H9 (cell line): ENCODE results near the gene TMEM222. TPM values are rescaled to one million over a fixed set of nuclear protein-coding genes. Genes with fewer than 3 reads are reported as not detected.

Experiments used
- DNase-seq: peaks from one replicate; pipeline ENCODE4 v3.0.0-alpha.2; 2017
- H2AFZ ChIP-seq: one replicate; pipeline ENCODE4 v1.6.1; 2013; ENCODE audit warnings: mild to moderate bottlenecking, low read length, control low read depth, moderate library complexity
- H2AK5ac ChIP-seq: 2 replicates; pipeline ENCODE4 v1.6.1; 2013; ENCODE audit warnings: low read length, control low read depth, mixed read lengths; ENCODE audit not compliant: insufficient read length
- H2BK120ac ChIP-seq: one replicate; pipeline ENCODE4 v1.6.1; 2013; ENCODE audit warnings: low read depth, mild to moderate bottlenecking, low read length, control low read depth, inconsistent platforms; ENCODE audit not compliant: poor library complexity, severe bottlenecking
- H2BK12ac ChIP-seq: 2 replicates; pipeline ENCODE4 v1.6.1; 2013; ENCODE audit warnings: low read length, control low read depth, mixed read lengths, low read depth; ENCODE audit not compliant: insufficient read length
- H2BK15ac ChIP-seq: 2 replicates; pipeline ENCODE4 v1.6.1; 2013; ENCODE audit warnings: low read depth, low read length, control low read depth
- H2BK20ac ChIP-seq: one replicate; pipeline ENCODE4 v1.6.1; 2013; ENCODE audit warnings: low read depth, mild to moderate bottlenecking, low read length, control low read depth, inconsistent platforms; ENCODE audit not compliant: poor library complexity, severe bottlenecking
- H2BK5ac ChIP-seq: 2 replicates; pipeline ENCODE4 v1.6.1; 2013; ENCODE audit warnings: low read length, control low read depth, mixed read lengths; ENCODE audit not compliant: insufficient read length
- H3K14ac ChIP-seq: 2 replicates; pipeline ENCODE4 v1.6.1; 2013; ENCODE audit warnings: low read length, control low read depth; ENCODE audit not compliant: insufficient read depth
- H3K18ac ChIP-seq: 2 replicates; pipeline ENCODE4 v1.6.1; 2013; ENCODE audit warnings: low read depth, mild to moderate bottlenecking, mixed read lengths, low read length, control low read depth; ENCODE audit not compliant: insufficient read length
- H3K23ac ChIP-seq: 2 replicates; pipeline ENCODE4 v1.6.1; 2013; ENCODE audit warnings: low read length, control low read depth, mixed read lengths, low read depth; ENCODE audit not compliant: insufficient read length
- H3K23me2 ChIP-seq: 2 replicates; pipeline ENCODE4 v1.6.1; 2013; ENCODE audit warnings: low read depth, mild to moderate bottlenecking, mixed read lengths, low read length, control low read depth; ENCODE audit not compliant: insufficient read length, poor library complexity, severe bottlenecking
- H3K27ac ChIP-seq: 2 replicates; pipeline ENCODE4 v1.5.1; 2013; ENCODE audit warnings: low read length, control low read depth, mixed read lengths, low read depth; ENCODE audit not compliant: insufficient read length
- H3K27me3 ChIP-seq: 2 replicates; pipeline ENCODE4 v1.6.1; 2013; ENCODE audit warnings: low read length, control low read depth, inconsistent platforms; ENCODE audit not compliant: insufficient read depth
- H3K4ac ChIP-seq: 2 replicates; pipeline ENCODE4 v1.6.1; 2013; ENCODE audit warnings: low read depth, mild to moderate bottlenecking, control low read depth, inconsistent platforms, low read length, moderate library complexity
- H3K4me1 ChIP-seq: 2 replicates; pipeline ENCODE4 v1.6.1; 2013; ENCODE audit warnings: low read length, control low read depth, inconsistent platforms; ENCODE audit not compliant: insufficient read depth
- H3K4me2 ChIP-seq: 2 replicates; pipeline ENCODE4 v1.6.1; 2013; ENCODE audit warnings: low read length, control low read depth, mixed read lengths; ENCODE audit not compliant: insufficient read length, insufficient read depth
- H3K56ac ChIP-seq: 2 replicates; pipeline ENCODE4 v1.6.1; 2013; ENCODE audit warnings: low read depth, mild to moderate bottlenecking, mixed read lengths, low read length, control low read depth; ENCODE audit not compliant: insufficient read length
- H3K79me1 ChIP-seq: 2 replicates; pipeline ENCODE4 v1.6.1; 2013; ENCODE audit warnings: low read depth, mild to moderate bottlenecking, moderate library complexity, low read length, control low read depth, inconsistent platforms; ENCODE audit not compliant: insufficient read depth, poor library complexity, severe bottlenecking
- H3K79me2 ChIP-seq: 2 replicates; pipeline ENCODE4 v1.6.1; 2013; ENCODE audit warnings: low read length, control low read depth, inconsistent platforms; ENCODE audit not compliant: insufficient read depth
- H3K9ac ChIP-seq: 2 replicates; pipeline ENCODE4 v1.6.1; 2013; ENCODE audit warnings: low read length, control low read depth, mixed read lengths; ENCODE audit not compliant: insufficient read length; ENCODE audit errors: extremely low read depth
- H3K9me3 ChIP-seq: one replicate; pipeline ENCODE4 v1.6.1; 2013; ENCODE audit warnings: low read depth, low read length, inconsistent platforms; ENCODE audit not compliant: control insufficient read depth
- H3T11ph ChIP-seq: one replicate; pipeline ENCODE4 v1.6.1; 2013; ENCODE audit warnings: mild to moderate bottlenecking, low read length, control low read depth, inconsistent platforms
- H4K20me1 ChIP-seq: one replicate; pipeline ENCODE4 v1.6.1; 2013; ENCODE audit not compliant: control insufficient read depth, insufficient read length, insufficient read depth
- H4K5ac ChIP-seq: 2 replicates; pipeline ENCODE4 v1.6.1; 2013; ENCODE audit warnings: low read depth, mild to moderate bottlenecking, mixed read lengths, low read length, control low read depth; ENCODE audit not compliant: insufficient read length
- H4K8ac ChIP-seq: replicated peaks from 2 replicates; pipeline ENCODE4 v1.6.1; 2013; ENCODE audit warnings: low read length, control low read depth, mixed read lengths, low read depth; ENCODE audit not compliant: insufficient read length
- H4K91ac ChIP-seq: 2 replicates; pipeline ENCODE4 v1.6.1; 2013; ENCODE audit warnings: low read depth, mild to moderate bottlenecking, moderate library complexity, mixed read lengths, low read length, control low read depth; ENCODE audit not compliant: insufficient read length
- H3K27ac Mint-ChIP-seq, 3 experiments: 2 replicates in 2 of 3; 3 replicates in 1 of 3; pipeline ENCODE4 v1.8.0; 2020 to 2021; ENCODE audit warnings: mixed read lengths in 3 of 3, mild to moderate bottlenecking in 1 of 3, moderate library complexity in 1 of 3
- H3K27me3 Mint-ChIP-seq: 2 replicates; pipeline ENCODE4 v1.8.0; 2021; ENCODE audit warnings: low read depth, mild to moderate bottlenecking, moderate library complexity, mixed read lengths
- H3K36me3 Mint-ChIP-seq, 3 experiments: 2 replicates in 2 of 3; 3 replicates in 1 of 3; pipeline ENCODE4 v1.8.0; 2020 to 2021; ENCODE audit warnings: low read depth in 3 of 3, mixed read lengths in 3 of 3; ENCODE audit not compliant: insufficient read depth in 1 of 3
- H3K4me1 Mint-ChIP-seq, 2 experiments: 2 replicates each; pipeline ENCODE4 v1.8.0; 2020; ENCODE audit warnings: mixed read lengths in 2 of 2
- H3K4me3 Mint-ChIP-seq, 2 experiments: 2 replicates in 1 of 2; 3 replicates in 1 of 2; pipeline ENCODE4 v1.8.0; 2020 to 2021; ENCODE audit warnings: mild to moderate bottlenecking in 2 of 2, mixed read lengths in 2 of 2, moderate library complexity in 1 of 2
- H3K9me3 Mint-ChIP-seq, 2 experiments: 2 replicates in 1 of 2; 3 replicates in 1 of 2; pipeline ENCODE4 v1.8.0; 2020; ENCODE audit warnings: mild to moderate bottlenecking in 2 of 2, mixed read lengths in 2 of 2, moderate library complexity in 1 of 2
- WGBS: extraction: QIAGEN DNeasy Blood & Tissue Kit; methylation state at CpG from one replicate; pipeline ENCODE4 v1.1.7; 2013; ENCODE audit warnings: missing lambda C conversion rate, low lambda C conversion rate, mixed read lengths; ENCODE audit not compliant: insufficient read length; ENCODE audit errors: extremely low coverage; 5-methylcytosine and 5-hydroxymethylcytosine counted together
- total RNA-seq: library from RNA; stranded (reverse); gene quantifications from 2 replicates; pipeline ENCODE4 v1.2.1, GENCODE V29; 2021
- TF ChIP-seq, protein P1 (sequence below): fragments of 200-600 bp; sonication (generic); conservative IDR thresholded peaks from 3 replicates; pipeline ENCODE4 v1.8.0; 2021; ENCODE audit warnings: antibody characterized with exemption, mild to moderate bottlenecking

TMEM222 gene
- total RNA-seq, 1 experiment from 2014 or later: 36.8 TPM

DNA sequence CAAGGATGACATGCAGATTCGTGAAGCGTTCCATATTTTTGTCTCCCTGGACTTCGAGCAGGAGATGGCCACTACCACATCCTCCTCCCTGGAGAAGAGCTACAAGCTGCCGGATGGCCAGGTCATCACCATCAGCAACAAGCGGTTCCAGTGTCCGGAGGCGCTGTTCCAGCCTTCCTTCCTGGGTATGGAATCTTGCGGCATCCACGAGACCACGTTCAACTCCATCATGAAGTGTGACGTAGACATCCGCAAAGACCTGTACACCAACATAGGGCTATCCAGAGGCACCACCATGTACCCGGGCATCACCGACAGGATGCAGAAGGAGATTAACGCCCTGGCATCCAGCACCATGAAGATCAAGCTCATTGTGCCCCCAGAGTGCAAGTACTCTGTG lies 3.3 kb downstream of the TMEM222 start:
- Histone ChIP-seq H3K4me1 (no peaks in the 10 kb centered on the region), H3K9me3 (no peaks in the 10 kb centered on the region), H3K27ac (no peak overlapping the region), H2BK120ac (no peak overlapping the region), H3K27me3 (no peaks in the 10 kb centered on the region), H3T11ph (no peak overlapping the region), H2BK20ac (no peak overlapping the region), H4K5ac (no peak overlapping the region), H3K23ac (no peak overlapping the region), H2AK5ac (no peak overlapping the region), H3K18ac (no peak overlapping the region), H3K23me2 (peaks cover 10% of the 10 kb centered on the region), H3K4me2 (no peak overlapping the region), H2AFZ (no peak overlapping the region), H2BK15ac (no peak overlapping the region), H3K79me1 (peaks cover 3% of the 10 kb centered on the region), H3K9ac (no peak overlapping the region), H3K14ac (no peak overlapping the region), H2BK12ac (no peak overlapping the region), H4K91ac (no peak overlapping the region), H4K20me1 (no peaks in the 10 kb centered on the region), H3K4ac (no peak overlapping the region), H3K56ac (no peak overlapping the region), H4K8ac (no peak overlapping the region), H3K79me2 (peaks cover 10% of the 10 kb centered on the region; the same call in 1 of the 2 replicates), H2BK5ac (no peak overlapping the region)
- Mint-ChIP-seq H3K4me3 (no peak overlapping the region), H3K27ac (no peak overlapping the region; a peak in 1 of 7 replicates), H3K9me3 (no peaks in the 10 kb centered on the region), H3K36me3 (peaks cover 10 to 27% (median 20%) of the 10 kb centered on the region in 3 experiments; a peak in 6 of 7 replicates), H3K4me1 (peaks cover 10% of the 10 kb centered on the region in 2 experiments; a peak in 3 of 4 replicates), H3K27me3 (no peaks in the 10 kb centered on the region)
- TF ChIP-seq, protein P1, sequence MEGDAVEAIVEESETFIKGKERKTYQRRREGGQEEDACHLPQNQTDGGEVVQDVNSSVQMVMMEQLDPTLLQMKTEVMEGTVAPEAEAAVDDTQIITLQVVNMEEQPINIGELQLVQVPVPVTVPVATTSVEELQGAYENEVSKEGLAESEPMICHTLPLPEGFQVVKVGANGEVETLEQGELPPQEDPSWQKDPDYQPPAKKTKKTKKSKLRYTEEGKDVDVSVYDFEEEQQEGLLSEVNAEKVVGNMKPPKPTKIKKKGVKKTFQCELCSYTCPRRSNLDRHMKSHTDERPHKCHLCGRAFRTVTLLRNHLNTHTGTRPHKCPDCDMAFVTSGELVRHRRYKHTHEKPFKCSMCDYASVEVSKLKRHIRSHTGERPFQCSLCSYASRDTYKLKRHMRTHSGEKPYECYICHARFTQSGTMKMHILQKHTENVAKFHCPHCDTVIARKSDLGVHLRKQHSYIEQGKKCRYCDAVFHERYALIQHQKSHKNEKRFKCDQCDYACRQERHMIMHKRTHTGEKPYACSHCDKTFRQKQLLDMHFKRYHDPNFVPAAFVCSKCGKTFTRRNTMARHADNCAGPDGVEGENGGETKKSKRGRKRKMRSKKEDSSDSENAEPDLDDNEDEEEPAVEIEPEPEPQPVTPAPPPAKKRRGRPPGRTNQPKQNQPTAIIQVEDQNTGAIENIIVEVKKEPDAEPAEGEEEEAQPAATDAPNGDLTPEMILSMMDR: no peak
- no CpG with 5 or more reads among the region's 15 CpGs for whole genome bisulfite sequencing
- DNase-seq: no peak
